CD4-positive, alpha-beta T cell treated with Interleukin-21 for 1 hour (primary cell): ENCODE measurements around the gene AK5.
A peak's percentile ranks its signal among the peaks of the same experiment; 100 is the strongest.
"Not testable (repeated sequence)": the region's sequence is repeated elsewhere in the genome, so short reads cannot be mapped to it uniquely, and the experiment has no call there.

Experiments
- DNase-seq: peaks from one replicate; pipeline ENCODE4 v3.0.0-alpha.2; 2020

Gene AK5

DNA sequence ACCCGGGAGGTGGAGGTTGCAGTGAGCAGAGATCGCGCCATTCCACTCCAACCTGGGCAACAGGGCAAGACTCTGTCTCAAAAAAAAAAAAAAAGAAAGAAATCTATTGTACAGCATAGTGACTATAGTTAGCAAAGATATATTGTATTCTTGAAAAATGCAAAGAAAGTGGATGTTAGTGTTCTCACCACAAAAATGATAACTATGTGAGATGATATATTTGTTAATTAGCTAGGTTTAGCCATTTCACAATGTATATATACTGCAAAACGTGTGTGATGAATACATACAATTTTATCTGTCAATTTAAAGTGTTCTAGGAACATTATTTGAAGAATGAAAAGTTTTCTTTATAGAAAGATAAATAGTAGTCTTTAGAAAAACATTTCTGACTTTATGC lies 179.9 kb downstream of the AK5 start:
- no peak for DNase-seq

DNA sequence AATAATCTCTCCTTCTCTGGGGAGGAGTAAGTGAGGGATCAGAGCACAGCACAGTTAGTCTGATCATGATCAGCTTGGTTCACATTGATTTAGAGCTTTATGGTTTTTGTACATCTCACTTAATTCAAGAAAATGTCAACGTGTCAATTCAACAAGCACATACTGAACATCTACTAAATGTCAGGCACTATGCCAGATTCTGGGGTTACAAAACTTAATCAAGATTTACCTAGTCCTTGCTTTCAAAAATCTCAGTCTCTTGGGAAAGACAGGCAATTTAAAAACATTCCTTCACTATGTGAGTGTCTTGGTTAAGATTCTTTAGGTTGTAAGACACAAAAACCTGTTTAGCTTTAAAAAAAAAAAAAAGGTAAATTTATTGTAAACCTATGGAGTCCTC lies 181.4 kb downstream of the AK5 start:
- no peak for DNase-seq

DNA sequence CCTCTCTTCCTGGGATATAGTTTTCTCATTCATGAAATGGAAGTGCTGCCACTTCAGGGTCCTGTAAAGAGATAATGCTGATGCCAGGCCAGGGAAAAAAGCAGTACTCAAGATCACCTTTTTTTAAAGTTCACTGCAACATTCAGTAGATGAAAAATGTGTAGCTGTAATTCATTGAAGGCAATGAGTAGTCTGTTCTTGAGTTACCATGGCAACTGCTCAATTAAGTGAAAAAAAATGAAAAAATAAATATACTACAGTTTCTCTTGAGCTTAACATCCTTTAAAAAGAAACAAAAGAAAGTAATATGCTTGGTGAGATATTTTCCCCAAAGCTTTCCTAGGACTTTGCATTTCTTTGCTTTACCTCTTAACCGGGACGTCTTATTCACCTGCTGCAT lies 183.3 kb downstream of the AK5 start:
- DNase-seq: no peak

DNA sequence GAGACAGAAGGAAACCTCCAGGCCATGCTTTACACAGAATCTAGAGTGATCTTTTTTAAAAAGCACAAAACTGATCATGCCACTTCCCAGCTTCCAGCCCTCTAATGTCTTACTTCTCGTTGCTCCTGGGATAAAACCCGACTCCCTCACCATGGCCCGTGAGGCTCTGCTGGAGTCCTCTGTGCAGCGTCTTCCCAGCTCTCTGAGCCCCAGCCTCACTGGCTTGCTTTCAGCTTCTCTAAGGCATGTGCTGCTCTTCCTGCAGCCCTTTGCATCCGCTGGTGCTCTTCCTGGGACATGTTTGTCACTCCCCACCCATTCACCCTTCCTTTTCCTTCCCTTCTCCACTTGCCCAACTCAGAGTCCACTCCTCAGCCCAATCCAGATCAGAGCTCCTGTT lies 184.1 kb downstream of the AK5 start:
- DNase-seq: no peak

DNA sequence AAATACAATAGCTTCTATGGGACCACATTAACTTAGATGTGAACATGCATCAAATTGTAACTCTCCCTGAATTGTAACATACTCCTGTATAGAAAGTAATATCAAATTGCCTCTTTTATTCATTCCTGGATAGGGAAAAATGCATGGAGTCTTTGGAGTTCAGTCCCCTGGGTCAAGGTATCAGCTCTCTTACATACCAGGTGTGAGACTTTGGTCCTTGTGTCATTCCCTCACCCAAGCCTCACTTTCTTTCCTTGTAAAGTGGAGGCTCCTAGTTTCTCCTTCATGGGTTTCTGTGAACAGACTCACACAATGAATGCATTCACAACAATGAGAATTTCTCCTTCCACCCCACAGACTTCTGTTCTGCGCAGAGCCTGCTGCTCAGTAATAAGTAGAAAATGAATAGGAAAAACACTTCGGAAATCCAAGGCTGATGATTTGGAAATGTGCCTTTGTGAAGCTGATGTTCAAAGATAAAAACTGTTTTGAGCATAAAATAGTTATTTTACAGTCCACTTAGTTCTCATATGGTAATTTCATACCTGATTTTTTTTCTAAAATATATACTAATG lies 185.3 kb downstream of the AK5 start:
- no peak for DNase-seq

DNA sequence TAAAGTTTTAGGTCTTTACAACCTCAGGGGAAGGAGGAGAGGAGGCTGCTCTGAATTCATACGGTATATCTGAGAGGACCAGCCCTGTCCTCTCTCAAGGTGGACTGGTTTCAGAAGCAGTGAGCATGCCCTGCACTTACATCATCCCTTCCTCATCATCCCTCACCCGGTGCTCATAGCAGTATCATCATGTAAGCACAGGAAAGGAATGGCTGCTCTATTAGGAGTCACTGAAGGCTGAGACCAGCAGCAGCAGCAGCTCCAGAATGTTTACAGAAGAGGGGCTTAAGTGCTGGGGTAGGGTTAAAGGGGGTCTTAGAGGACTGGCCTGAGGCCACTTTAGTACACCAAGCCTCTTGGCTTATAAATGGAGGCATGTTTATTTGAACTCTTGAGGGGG lies 185.9 kb downstream of the AK5 start:
- DNase-seq: no peak

DNA sequence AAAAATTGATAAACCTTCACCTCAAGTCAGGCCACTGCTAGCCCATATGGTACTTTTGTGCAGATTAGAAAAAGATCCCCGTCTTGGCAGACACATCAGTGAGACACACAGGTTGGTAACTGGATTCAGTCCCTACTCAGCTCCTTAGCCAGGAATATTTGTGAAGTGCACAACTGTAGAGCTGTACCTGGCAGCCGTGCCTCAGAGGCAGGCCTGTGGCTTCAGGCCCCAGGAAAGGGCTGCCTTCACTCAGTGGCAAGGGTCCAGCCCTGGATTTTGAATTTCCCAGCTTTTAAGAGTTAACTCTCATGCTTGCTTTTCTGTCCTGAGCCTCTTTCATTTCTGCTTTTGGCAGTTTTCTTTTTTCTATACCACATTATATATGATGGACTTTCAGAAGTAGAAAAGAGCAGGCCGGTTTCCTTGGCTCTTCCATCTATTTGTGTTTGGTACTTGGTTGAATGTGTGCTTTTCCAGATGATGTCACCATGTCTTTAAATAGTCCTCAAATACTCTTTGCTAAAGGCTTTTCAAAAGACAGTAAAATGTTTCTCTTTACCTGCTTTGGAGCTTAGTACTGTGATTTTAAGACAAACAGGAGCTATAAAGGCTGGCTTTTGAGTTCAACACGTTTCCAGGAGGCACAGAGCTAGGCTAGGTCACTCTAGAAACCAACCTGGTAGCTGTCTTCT lies 186.6 kb downstream of the AK5 start:
- no peak for DNase-seq

DNA sequence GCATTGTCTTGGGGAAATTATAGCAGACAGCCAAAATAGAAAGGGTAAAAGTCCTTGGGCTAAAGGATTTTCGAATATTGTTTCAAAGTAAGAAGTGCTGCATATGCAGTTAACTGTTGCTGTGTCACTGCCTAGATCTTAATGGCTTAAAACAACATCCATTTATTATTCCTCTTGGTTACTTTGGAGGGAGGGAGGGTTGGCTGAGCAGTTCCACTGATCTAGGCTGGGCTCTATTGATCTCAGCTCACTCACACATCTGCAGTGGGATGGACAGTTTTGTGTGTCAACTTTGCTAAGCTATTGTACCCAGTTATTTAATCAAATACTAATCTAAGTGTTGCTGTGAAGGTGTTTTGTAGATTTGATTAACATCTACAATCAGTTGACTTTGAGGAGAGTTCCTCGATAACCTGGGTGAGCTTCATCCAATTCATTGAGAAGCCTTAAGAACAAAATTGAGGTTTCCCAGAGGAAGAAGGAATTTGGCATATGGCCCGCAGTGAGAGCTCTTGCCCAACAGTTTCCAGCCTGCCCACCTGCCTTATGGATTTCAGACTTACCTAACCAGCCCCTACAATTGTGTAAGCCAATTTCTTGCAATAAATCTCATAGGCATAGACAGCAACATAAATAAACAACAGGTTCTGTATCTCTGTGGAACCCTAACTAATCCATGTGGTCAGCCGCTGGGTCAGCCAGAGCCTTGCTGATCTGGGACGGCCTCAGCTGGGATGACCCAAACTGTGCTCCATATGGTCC lies 187.3 kb downstream of the AK5 start:
- no peak for DNase-seq

DNA sequence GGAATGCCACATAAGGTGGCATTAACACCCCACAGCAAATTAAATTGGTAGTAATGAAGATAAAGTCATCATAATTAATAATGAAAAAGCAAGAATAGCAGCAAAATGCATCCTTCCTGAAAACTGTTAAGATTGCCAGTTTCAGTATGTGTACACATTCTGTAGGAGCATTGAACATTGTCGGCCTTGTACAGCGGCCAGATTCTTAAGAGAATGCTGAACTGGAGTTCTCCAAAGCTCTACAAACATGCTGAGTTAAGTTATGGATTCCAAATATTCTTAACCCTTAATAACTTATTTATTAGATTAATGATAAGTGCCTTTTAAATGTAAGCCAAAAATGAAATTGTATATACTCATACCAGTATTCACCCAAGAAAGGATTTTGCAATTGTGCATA lies 189.9 kb downstream of the AK5 start:
- no peak for DNase-seq

DNA sequence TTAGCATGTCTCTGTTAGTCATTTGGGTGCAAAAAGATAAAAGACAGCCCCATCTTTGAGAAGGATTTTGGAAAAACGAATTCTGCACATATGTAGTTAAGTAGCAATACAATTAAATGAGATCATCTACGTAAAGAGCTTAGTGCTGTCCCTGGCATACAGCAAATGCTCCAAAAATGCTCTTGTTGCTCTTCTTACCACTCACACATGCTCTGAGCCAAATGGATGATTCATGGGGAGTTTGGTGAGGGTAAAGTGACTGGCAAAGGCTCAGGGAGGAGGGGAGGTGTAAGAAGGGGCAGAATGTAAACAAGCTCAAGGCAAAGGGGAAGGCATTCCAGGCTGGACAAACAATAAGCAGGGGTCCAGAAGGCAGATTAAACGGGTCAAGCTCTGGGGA lies 191.9 kb downstream of the AK5 start:
- DNase-seq: no peak

DNA sequence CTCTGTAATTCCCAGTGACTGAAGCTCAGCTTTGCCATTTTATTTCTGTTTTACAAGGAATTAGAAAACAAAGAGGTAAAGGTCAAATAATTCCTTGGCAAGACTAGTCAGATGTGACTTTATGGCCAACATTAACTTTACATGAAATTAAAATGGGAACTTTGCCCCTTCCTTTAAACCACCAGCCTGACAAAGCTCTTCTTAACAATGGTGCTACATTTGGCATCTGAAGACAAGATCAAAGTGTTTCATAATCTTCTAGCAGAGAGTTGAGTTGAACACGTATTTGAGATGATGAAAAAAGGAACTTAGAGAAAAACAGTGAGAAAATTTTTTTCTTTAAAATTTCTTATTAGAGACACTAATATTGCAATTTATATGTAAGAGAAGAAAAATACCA lies 193.8 kb downstream of the AK5 start:
- DNase-seq: no peak

DNA sequence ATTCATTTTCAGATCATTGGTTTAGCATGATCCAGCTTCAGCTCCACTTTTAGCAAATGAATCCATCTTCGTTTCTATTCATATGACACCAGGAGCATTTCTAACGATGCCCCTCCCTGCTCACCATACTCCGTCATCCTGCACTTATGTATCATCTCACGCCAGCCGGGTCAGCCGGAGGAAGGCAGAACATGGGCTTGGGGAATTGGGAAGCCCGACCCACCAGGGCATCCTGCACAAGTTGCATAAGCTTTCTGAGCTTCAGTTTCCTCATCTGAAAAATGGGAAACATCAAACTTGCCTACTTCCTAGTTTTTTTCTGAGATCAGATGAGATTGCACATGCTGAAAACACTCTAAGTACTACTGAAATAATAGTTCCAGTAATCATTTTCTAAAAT lies 194.7 kb downstream of the AK5 start:
- DNase-seq: peak; percentile 1

DNA sequence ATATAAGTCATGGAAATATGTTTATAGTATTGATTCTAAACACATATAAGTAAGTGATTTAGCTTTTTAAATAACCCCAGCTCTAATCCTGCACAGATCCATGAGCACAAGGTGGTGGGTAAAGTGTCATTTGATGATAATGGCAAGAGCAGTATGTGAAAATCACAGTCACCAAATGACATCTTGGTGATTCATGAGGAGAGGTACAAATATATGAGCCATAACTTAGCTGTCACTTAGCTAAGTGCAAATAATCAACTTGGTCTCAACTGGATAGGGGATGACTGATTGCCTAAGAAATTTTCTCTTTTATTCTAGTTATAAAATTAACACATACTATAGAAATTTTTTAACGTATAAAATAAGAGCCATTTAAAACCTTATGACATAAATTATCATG lies 202.5 kb downstream of the AK5 start:
- DNase-seq: no peak

DNA sequence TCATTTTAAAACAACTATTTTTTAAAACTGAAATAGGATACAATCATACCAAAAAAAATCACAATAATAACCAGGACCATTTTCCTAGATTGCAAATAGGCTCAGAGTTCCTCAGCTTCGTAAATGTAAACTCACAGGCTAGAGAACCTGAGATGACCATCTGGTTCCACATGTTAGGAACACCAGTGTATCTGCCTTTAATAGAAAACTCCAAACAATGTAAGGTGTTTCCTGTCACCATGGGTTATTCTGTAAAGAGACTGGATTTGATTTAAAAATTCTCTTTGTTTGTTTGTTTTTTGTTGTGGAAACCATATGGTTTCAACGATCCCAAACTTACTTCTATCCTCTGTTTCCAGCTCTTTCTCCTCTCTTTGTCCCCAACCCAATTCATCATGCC lies 203.1 kb downstream of the AK5 start:
- DNase-seq: no peak

DNA sequence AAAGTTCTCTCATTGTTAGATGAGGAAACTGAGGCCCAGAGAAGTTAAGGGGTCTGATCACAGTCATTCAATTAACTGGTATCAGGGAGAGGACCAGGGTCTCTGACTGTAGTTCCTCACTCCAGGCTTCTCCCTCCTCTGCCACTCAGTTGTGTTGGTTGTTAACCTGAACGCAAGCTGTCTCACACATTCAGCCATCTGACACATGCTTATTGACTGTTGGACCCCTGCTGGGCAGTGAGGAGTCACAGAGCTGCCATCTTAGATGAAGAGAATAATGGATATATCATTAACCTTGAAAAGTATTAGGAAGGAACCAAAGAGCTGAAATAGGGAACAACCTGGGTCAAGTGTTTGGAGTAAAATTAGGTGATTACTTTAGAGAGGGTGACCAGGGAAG lies 205.8 kb downstream of the AK5 start:
- no peak for DNase-seq

DNA sequence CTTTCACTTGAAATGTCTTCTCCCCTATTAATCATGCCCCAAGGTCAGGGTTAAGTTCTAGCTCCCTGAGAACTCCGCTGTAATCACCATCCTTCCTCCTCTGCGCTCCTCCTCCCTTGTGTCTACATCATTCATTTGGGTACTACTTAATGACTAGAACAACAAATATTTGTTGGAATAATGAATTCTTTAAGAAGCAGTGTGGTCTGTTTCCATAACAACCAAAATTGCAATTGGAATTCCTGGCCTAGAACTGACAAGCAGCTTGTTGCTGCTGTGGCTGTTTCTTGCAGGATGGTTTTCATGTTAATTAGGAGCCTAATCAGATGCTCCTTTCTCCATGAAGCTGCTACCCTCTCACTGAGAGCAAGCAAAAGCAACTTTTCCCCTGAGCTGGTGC lies 208.1 kb downstream of the AK5 start:
- DNase-seq: no peak

DNA sequence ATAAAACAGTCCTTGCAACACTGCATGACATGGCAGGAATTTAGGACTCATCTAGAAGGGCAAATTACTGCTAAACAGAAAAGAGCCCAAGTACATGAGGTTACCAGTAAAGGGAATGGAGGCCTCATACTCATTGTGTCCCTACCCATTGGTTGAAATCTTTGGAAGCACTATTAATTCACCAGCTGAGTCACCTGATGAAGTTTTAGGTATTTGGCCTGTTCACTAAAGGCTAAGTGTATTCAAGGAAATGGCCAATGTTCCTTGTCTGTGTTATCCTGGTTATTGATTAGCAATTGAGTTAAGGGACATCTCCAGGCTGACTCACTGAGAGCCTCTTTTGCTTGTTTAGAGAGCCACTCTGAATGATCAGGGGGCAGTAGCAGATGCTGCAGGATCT lies 212.2 kb downstream of the AK5 start:
- DNase-seq: no peak

DNA sequence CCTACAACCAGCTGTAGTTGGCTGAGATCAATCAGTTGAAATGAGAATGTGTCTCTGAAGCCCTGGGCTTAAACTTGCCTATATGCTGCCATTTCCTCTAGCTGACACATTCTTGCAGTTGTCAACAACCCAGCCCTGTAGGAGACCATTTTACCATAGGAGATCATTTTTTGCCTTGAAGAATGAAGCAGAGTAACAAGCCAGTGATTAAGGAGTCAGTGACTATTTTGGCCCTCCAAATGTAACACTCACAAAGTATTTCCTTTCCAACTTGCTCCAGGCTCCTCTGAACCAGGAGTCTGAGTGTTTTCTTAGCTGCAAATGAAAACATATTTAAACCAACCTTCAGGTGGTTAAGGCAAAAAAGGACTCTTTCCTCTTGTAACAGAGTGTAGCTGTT lies 217.1 kb downstream of the AK5 start:
- no peak for DNase-seq

DNA sequence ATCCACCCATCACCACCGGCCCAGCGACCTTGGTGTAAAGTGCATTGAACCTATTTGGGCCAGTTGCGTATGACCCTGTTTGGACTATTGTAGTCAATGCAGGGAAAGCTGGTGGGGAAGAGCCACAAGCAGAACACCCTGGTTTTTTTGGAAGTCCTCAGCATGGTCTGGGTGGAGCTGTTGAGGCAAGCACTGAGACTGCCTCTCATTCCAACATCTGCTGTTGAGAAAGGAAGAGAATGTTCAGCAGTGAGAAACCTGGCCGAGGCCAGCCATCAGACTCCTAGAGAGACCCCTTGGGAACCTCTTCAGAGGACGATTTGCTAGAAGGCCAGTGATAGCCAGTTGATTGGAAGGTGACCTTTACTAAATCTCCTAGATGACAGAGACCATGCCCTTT lies 217.6 kb downstream of the AK5 start:
- no peak for DNase-seq

DNA sequence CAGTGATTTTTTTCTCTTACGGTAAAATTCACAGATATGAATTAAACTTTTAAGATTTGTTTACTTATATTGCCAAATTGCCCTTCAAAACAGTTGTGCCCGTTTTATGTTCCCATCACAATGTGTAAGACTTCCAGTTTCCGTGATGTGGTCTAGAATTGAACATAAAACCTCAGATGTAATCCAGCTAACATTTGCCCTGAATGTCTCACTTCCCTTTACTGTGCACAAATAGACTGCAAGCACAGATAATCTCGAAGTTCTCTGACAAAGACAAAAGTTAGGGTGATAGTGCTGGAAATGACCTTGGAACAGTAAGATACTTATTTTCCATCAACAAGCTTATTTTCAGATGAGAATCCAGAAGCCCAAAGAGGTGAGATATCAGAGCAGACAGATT lies 223.2 kb downstream of the AK5 start:
- no peak for DNase-seq

DNA sequence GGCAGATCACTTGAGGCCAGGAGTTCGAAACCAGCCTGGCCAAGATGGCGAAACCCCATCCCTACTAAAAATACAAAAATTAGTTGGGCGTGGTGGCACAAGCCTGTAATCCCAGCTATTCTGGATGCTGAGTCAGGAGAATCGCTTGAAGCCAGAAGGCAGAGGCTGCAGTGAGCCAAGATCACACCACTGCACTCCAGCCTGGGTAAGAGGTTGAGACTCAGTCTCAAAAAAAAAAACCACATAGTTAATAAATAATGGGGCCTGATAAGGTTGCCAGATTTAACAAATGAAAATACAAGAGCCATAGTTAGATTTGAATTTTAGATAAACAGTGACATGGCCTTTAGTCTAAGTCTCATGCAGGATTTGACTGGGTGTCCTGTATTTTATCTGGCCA lies 225.0 kb downstream of the AK5 start:
- no peak for DNase-seq

DNA sequence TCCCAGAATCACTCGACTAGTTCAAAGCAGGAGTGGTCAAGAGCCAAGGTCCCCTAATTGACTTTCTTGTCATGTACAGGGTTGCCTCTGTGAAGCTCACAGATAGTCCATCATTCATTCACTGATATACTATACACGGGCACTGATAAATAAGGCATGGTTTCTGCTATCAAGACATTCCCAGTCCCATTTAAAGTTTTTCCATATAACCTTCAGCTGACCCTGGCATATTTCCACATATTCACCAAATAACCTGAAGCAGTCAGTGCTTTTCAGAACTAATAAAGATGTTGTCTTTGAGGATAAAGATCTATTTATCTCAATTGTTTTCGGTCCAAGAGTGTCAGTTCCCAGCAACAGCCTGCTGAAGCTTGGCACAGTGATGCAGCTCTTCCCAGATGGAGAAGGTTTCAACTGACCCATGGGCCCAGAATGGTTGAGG lies 227.3 kb downstream of the AK5 start:
- DNase-seq: no peak

DNA sequence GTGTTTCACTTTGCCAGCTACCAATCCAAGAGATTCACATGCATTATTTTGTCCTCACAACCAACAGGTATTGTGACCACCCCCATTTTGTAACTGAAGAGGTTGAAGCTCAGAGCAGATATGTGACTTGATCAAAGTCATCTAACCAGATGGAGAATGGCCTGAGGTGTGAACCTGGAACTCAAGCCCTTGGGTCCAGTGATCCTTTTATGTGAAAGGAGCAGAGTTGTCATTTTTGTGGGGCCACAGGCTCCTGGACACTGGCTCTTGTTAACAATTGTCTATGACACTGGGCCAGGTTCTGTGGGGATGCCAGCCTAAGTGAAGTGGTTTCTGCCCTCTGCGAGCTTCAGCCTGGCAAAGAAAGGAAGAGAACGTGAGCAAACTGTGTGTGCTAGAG lies 228.1 kb downstream of the AK5 start:
- DNase-seq: no peak

DNA sequence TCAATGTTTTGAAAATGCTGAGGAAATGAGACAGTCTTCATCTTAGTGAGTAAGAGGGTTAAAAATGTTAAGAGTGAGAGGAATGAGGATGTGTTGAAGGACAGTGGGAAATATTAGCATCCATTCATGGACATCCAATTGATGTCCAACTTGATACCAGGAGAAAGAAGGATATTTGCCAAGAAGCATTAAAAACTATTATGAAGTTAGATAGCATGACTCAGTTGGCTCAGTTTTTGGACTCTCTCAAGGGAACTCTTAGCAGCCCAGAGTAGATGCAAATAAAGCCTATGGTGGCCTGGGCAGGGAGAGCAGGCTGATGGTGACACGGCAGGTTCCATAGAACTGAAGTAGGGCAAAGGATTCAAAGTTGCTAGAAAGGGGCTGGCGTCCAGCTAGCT lies 229.6 kb downstream of the AK5 start:
- DNase-seq: no peak

DNA sequence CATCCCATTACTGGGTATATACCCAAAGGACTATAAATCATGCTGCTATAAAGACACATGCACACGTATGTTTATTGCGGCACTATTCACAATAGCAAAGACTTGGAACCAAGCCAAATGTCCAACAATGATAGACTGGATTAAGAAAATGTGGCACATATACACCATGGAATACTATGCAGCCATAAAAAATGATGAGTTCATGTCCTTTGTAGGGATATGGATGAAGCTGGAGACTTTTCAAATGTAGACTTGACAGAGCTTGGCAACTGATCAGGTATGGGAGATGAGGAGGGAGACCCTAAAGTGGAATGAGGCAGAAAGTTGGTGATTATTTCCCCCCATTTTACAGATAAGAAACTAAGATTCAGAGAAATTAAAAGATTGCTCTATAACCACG lies 230.8 kb downstream of the AK5 start:
- DNase-seq: not testable (repeated sequence)
